Lower leg skin (tissue), 4 donors: Measurements from ENCODE around the gene ASCC1. TPM values are rescaled to one million over a fixed set of nuclear protein-coding genes. Genes with fewer than 3 reads are reported as not detected.
A peak's percentile ranks its signal among the peaks of the same experiment; 100 is the strongest.

Experiments
- DNase-seq, 2 donors: peaks; one replicate each; pipeline ENCODE4 v3.0.0-alpha.2; 2019; ENCODE audit warnings: low spot score in 2 of 2
- H3K4me3 ChIP-seq: fragments of 200-600 bp; sonication (generic); 2 replicates; pipeline ENCODE4 v1.5.1; 2017; ENCODE audit warnings: mild to moderate bottlenecking, low read depth; ENCODE audit not compliant: poor library complexity, severe bottlenecking
- CTCF ChIP-seq, 3 donors: fragments of 450-650 bp; IDR thresholded peaks; one replicate each; pipeline ENCODE4 v1.5.1; 2016; ENCODE audit warnings: antibody characterized with exemption in 3 of 3, mild to moderate bottlenecking in 3 of 3, moderate library complexity in 2 of 3
- POLR2A ChIP-seq, 2 donors: fragments of 450-650 bp; IDR thresholded peaks; one replicate each; pipeline ENCODE4 v1.6.1; 2016 to 2017; ENCODE audit warnings: antibody characterized with exemption in 2 of 2, mild to moderate bottlenecking in 1 of 2, moderate library complexity in 1 of 2
- WGBS, 2 donors: methylation state at CpG; one replicate each; pipeline ENCODE4 v1.1.5; 2018; 5-methylcytosine and 5-hydroxymethylcytosine counted together
- intact Hi-C: fragments of 100-400 bp; cut with DNase I; formaldehyde crosslinking; loops from one replicate; pipeline ENCODE4 v1.15.0; 2023; ENCODE audit warnings: low total_unique reads
- total RNA-seq, 4 donors: library from RNA; depleted of rRNA; stranded (reverse); fragments of >200 nt; gene quantifications; one replicate each; pipeline ENCODE4 v1.1.0, GENCODE V29; 2016

The ASCC1 gene, protein sequence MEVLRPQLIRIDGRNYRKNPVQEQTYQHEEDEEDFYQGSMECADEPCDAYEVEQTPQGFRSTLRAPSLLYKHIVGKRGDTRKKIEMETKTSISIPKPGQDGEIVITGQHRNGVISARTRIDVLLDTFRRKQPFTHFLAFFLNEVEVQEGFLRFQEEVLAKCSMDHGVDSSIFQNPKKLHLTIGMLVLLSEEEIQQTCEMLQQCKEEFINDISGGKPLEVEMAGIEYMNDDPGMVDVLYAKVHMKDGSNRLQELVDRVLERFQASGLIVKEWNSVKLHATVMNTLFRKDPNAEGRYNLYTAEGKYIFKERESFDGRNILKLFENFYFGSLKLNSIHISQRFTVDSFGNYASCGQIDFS
- 10 to 100 TPM; 17.7 to 33.3 (median 23.1) TPM for total RNA-seq

DNA sequence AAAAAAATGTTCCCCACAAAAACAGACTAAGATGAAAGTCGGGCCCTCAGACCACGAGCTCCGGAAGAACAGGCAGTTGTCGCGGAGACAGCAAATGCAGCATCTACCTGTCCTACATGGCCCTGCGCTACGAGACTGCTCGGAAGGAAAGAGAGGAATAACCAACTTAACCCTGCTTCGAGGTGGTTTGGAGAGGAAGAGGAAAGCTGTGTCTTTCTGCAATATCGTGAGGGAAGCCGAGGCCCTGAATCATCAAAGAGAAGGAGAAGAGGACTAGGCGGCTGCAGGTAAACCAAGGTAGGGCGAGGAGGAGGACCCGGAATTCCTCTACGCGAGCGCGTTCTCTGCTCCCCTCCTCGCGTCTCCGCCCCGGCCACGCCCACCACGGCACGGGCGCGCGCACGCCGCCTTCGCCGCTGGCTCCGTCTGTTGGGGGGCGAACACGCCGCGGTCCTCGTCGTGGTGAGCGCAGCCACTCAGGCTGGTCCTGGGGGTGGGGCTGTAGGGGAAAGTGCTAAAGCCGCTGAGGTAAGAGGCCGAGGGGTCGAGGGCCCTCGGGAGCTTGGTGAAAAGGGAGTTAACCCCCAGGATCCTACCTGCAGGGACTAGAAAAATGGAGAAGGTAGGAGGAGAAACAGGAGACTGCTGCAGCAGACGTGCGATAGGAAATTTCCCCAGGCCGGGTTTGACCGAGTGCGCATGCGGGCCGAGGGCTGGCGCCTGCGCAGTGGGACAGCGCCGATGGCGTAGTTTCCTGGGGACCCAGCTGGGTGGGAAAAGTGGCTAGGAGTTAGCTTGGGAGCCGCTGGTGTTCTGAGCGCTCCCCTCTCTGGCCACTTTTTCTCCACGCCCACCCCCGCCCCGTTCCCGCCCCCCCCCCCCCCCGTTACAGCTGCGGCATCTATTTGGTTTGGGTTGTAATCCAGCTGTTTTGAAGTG lies at the start of gene ASCC1, which contains the start of gene ANAPC16:
Gene ASCC1, minus strand, starts transcription at position 666 of the 939 bp plus-strand sequence. CDS start 2,978 bp downstream, outside the sequence.
Gene ANAPC16, plus strand, starts transcription at position 402 of the 939 bp plus-strand sequence. CDS start 7,903 bp downstream, outside the sequence.
- intact Hi-C loops = no loop called here
- peak in 1 of 2 donors; percentile 61 for TF ChIP-seq POLR2A (IDR thresholded peaks at IDR 0.05)
- TF ChIP-seq CTCF (IDR thresholded peaks at IDR 0.05) = no peak
- DNase-seq = peak; percentile 87 to 98
- WGBS, 2 donors = 1% methylated on average over 64 of the region's 64 CpGs
- peak within 1 kb of the TSS; percentile 67 for H3K4me3 ChIP-seq

GRCh38 chr10:72265508-72265907 lies 49.4 kb upstream of the ASCC1 start:
- intact Hi-C loops = no loop called here
- 87 to 91% methylated on average over 6 of the region's 6 CpGs for WGBS, 2 donors
- no peak for TF ChIP-seq CTCF (IDR thresholded peaks at IDR 0.05)
- TF ChIP-seq POLR2A (IDR thresholded peaks at IDR 0.05) = no peak
- no peak for DNase-seq
- no peak overlapping the region for H3K4me3 ChIP-seq

DNA sequence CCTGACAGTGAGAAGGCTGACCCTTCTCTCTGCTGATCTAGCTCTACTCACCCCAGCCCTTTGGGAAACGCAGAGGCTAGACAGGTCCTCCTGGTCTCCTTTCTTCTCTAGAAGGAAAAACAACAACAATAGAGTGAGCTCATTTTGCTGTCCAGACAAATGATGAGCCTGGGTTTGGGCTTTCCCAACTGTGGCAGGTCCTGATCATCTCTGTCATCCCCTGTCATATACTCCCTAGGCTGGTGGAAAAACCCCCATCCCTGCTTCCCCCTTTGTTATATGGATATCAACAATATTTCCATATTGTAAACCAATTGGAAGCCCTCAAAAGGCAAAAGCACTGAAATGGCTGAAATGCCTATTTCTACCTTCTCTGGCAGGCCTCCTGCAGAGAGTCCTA lies 48.5 kb upstream of the ASCC1 start:
- no peak for DNase-seq
- intact Hi-C loops = no loop called here
- no peak for TF ChIP-seq POLR2A (IDR thresholded peaks at IDR 0.05)
- no peak for TF ChIP-seq CTCF (IDR thresholded peaks at IDR 0.05)
- 88 to 89% methylated on average over 1 of the region's 1 CpG for WGBS, 2 donors
- no peak overlapping the region for H3K4me3 ChIP-seq

DNA sequence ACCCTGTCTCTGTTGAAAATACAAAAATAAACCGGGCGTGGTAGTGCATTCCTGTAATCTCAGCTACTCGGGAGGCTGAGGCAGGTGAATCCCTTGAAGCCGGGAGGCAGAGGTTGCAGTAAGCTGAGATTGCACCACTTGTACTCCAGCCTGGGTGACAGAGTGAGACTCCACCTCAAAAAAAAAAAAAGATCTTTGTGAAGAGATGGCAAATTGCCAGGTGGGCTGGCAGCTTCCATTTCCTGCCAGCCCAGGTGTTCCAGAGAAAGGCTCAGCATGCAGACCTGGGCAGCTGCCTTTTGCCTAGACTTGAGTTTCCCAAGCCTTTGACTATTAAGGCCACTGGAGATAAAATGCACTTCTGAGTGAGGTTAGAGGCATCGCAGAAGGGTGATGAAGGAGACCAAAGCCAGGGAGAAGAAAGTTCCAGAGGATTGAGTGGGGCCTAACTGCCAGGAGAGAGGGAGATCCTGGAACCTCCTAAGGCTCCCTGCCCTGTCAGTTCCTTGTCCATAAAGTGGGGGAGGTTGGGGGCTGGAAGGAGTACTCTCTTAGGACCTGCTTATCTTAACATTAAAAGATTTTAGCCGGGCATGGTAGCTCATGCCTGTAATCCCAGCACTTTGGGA lies 47.7 kb upstream of the ASCC1 start:
- DNase-seq = no peak
- H3K4me3 ChIP-seq = no peak overlapping the region
- intact Hi-C loops = no loop called here
- no peak for TF ChIP-seq POLR2A (IDR thresholded peaks at IDR 0.05)
- no peak for TF ChIP-seq CTCF (IDR thresholded peaks at IDR 0.05)
- 44 to 60% methylated on average over 6 of the region's 6 CpGs for WGBS, 2 donors

DNA sequence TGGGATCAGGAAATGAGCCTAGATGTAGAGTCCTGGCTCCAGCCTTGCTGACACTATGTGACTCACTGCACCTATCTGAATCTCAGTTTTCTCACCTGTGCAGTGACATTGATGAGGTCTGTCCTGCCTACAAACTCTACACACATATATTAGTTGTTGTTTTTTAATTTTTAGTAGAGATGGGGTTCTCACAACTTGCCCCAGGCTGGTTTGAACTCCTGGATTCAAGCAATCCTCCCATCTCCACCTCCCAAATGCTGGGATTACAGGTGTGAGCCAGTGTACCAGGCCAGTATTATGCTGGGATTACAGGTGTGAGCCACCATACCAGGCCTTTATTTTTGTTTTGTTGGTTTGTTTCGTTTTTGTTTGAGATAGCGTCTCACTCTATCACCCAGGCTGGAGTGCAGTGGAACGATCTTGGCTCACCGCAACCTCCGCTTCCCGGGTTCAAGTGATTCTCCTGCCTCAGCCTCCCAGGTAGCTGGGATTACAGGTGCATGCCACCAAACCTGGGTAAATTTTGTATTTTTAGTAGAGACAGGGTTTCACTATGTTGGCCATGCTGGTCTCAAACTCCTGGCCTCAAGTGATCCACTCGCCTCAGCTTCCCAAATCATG lies 45.8 kb upstream of the ASCC1 start:
- TF ChIP-seq POLR2A (IDR thresholded peaks at IDR 0.05) = no peak
- no peak for TF ChIP-seq CTCF (IDR thresholded peaks at IDR 0.05)
- 91% methylated on average over 7 of the region's 7 CpGs for WGBS, 2 donors
- DNase-seq = no peak
- intact Hi-C loops = no loop called here
- no peak overlapping the region for H3K4me3 ChIP-seq
